GM15510 (cell line): ENCODE measurements around the gene HMGA1.
A peak's percentile ranks its signal among the peaks of the same experiment; 100 is the strongest.

Source experiments
- POLR2A ChIP-seq: IDR thresholded peaks from 3 replicates; pipeline ENCODE4 v1.6.1; 2011; ENCODE audit warnings: borderline replicate concordance; ENCODE audit not compliant: insufficient read length; ENCODE audit errors: extremely low read depth

HMGA1 gene

DNA sequence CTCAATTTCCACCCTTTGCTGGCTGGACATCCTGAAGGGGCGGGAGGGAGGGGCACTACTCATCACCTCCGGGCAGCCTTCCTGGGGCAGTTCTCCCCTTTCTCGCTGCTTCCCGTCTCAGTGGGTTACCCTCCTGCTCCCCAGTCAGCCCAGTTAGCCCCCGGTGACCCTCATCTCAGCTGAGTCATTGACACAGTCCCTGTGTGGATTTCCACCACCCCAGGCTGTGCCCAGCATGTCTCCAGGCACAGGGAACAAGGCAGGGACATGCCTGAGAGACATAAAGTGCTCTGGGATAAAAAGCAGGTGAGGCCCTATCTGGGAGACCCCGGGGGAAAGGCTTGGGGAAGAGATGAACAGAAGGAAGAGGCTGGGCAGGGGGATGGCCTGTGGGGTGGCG, 29.9 kb upstream of the HMGA1 start:
- TF ChIP-seq POLR2A = no peak

DNA sequence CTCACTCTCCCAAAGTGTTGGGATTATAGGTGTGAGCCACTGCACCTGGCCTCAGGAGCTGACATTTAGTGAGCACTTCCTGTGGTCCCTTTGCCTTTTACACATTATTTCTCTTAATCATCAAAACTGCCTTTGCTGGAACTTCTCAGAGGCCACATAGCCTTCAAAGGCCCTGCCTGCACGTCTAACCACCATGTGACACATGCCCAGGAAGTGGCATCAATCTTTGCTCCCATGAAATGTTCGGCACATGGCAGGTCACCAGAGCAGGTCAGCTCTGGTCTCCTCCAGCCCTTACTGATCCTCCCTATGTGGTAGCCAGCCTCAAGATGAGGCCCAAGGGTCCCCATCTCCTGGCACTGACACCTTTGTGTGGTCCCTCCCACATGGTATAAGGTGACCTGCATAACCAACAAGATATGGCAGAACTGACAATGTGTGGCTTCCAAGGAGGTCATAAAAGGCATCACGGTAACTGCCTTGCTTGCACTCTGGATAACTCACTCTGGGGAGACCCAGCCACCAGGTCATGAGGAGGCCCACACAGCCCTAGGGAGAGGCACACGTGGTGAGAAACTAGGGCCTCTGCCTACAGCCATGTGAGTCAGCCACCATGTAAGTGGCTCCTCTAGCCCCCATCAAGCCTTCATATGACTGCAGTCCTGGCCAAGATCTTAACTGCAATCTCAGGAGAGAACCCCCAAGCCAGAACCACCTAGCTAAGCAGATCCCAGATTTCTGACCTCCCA, 28.8 kb upstream of the HMGA1 start:
- no peak for TF ChIP-seq POLR2A

- TF ChIP-seq POLR2A = no peak
These were observed 22.9 kb upstream of the HMGA1 start for GRCh38 chr6:34213772-34214171.

GRCh38 chr6:34218691-34219090, 18.0 kb upstream of the HMGA1 start:
- no peak for TF ChIP-seq POLR2A

DNA sequence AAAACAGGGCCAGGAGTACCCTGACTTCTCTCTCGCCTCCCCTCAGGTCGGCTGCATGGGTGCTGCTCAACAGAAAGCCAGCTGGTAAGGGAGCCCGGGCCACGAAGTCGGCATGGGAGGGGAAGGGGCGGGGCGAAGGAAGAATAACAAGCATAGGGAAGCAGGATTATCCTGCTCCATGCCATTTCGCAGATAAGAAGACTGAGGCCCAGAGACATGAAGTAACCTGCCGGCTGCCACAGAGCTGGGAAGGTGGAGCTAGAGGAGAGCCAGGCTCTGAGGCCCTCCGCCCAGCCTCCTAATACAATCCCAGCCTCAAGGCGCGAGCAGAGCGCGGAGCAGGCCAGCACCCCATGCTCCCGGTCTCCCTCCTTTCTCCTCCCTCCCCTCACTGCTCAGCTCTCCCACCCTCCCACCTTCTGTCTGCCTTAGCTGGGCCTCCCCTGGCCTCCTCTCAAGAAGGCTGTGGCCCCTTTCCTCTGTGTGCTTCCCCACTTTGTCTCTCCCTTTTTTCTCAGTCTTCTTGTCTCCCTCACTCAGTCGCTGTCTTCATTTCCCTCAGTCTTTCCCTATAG, 13.2 kb upstream of the HMGA1 start:
- TF ChIP-seq POLR2A = no peak

DNA sequence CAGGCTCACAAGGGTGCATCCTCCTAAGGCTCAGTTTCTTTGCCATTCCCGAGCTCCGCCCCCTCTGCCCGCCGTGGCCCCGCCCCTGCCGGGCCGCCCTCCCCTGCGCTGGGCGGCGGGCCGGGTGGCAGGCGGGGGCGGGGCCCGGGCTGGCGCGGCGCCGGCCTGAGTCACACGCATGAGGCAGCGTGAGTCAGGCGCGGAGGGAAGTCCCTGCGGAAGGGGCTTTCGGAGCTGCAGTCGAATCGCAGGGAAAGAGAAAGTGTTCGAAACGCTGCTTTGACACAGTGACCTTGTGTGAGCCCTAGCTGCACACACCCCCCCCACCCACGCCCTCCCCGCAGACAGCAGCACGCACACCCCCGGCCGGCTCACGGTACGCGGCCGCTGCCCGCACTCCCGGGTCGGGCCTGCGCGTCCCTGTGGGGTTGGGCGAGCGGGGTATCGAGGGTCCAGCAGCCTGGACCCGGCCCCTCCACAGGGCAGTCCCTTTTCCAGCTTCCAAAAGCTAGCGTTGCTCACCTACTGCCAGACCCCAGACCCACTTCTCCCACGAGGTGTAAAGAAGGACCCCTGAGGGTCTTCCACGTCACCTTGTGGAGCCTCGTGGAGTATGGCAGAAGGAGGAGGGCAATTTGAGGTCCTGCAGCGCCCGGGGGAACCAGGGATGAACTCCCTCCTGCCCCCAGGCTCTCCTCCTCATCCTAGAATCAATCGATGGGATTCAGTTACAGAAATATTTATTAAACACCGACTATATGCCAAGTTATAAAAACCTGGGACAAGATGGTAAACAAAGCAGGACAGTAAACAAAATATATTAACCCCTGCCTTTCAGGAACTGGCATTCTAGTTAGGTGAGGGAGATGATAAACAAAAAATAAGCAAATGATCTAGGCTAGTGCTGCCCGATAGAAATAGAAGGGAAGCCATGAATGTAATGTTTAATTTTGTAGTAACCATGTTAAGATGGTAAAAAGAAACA, 12.4 kb upstream of the HMGA1 start:
- peak; percentile 57 for TF ChIP-seq POLR2A

DNA sequence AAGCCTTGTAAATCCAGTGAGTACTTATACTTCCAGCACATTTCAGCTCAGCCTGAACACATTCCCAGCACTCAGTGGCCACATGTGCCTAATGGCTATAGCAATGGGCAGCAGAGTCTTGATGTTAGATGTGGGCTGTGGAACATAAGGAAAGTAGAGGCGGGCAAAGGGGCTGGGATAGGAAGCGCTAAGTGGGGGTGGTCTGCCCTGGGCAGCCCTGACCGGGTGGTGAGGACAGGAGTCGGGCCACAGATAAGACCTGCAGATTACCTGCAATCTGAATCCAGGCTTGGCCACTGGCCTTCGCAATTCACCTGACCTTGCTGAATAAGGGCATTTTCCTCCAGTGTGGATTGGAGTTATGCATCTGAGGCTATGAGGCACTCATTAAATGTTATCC, 11.1 kb upstream of the HMGA1 start:
- TF ChIP-seq POLR2A = no peak

- TF ChIP-seq POLR2A = no peak
These were observed 10.6 kb upstream of the HMGA1 start for GRCh38 chr6:34226066-34226465.

- no peak for TF ChIP-seq POLR2A
These were observed 9.7 kb upstream of the HMGA1 start for GRCh38 chr6:34226731-34227586.

DNA sequence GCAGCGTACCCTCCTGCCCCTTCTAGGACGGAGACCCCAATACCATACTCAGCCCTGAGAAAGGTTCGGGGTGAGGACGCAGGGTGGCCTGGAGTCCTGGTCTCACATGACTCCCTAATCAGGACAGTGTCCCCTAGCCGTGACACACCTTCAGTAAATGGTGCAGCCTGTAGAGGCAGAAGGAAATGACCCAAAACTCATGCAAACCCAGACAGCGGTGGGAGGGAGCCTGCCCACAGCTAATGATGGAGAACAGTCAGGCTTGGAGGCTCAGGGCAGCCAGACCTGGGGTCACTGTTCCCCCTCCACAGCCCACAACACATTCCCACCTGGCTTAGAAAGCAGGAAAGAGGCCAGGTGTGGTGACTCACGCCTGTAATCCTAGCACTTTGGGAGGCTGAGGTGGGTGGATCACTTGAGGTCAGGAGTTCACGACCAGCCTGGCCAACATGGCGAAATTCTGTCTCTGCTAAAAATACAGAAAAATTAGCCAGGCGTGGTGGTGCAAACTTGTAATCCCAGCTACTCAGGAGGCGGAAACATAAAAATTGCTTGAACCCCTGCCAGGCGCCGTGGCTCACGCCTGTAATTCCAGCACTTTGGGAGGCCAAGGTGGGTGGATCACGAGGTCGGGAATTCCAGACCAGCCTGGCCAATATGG, 8.8 kb upstream of the HMGA1 start:
- TF ChIP-seq POLR2A = no peak

DNA sequence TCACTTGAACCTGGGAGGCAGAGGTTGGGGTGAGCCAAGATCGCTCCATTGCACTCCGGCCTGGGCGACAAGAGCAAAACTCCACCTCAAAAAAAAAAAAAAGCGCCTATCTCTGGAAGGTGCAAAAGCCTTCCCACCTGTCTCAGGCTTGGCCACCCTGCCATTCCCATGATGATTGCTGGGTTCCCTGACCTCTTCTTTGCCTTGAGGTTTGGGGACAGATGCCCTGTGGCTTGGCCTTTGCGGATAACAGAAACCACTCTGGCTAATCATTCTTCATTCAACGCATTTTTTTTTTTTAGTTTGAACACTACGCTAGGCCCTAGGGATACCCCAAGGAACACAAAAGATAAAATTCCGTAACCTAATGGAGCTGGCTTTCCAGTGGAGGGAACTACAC, 6.8 kb upstream of the HMGA1 start:
- TF ChIP-seq POLR2A = no peak

DNA sequence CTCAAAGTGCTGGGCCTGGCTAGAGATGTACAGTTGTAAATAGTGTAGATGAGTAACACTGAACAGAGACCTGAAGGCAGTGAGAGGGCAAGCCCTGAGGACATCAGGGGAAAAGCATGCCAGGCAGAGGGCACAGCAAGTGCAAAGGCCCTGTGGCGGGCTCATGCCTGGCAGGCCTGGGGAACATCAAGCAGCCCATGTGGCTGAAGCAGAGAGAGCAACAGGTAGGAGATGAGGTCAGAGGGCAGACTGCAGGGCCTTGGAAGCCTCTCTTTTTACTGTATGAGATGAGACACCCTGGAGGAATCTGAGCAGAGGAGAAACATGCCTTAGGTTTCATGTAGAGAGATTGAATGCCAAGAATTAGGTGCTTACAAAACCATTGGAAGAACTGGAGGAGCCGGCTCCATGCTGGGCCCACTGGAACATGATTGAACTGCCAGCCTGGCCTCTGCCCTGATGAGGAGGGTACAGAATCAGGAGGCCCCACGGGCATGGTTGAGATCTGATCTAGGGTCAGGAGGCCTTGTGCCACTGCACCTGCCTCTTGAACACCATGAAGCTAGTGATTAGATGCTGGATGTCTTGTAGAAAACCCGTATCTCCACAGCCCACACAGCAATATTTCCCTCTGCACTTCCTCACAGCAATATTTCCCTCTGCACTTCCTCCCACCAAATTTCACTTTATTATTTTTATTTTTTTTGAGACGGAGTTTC, 5.9 kb upstream of the HMGA1 start:
- no peak for TF ChIP-seq POLR2A
